HL-60/S4 treated with phorbol 12-myristate 13-acetate at 8.2 ng/mL for 4 days and 3 days (cell line): ENCODE results near the gene HYCC1.

Experiments used
- in situ Hi-C: fragments of 300-500 bp; cut with MboI; formaldehyde crosslinking; loops from 2 replicates; pipeline ENCODE4 v1.15.0; 2022; ENCODE audit warnings: low sequenced_read_pairs

The HYCC1 gene

DNA sequence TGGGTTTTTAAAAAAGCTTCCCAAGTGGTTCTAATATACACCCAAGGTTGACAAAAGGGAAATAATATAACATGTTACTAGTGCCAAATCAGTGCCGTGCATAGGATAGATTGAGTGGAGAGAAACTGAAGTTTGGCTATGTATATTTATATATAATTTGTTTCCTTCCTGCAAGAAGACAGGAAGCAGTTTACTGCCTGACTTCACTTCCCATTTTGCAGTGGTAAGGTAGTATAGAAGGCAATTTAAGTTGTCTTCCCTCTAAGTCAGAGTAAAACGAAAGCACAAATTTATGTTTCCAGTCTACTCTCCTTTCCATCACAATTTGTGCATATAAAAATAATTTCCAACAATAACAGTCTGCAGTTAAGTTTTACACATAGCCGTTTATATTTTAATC lies 3.4 kb upstream of the HYCC1 start:
- in situ Hi-C loops, result no loop called here

DNA sequence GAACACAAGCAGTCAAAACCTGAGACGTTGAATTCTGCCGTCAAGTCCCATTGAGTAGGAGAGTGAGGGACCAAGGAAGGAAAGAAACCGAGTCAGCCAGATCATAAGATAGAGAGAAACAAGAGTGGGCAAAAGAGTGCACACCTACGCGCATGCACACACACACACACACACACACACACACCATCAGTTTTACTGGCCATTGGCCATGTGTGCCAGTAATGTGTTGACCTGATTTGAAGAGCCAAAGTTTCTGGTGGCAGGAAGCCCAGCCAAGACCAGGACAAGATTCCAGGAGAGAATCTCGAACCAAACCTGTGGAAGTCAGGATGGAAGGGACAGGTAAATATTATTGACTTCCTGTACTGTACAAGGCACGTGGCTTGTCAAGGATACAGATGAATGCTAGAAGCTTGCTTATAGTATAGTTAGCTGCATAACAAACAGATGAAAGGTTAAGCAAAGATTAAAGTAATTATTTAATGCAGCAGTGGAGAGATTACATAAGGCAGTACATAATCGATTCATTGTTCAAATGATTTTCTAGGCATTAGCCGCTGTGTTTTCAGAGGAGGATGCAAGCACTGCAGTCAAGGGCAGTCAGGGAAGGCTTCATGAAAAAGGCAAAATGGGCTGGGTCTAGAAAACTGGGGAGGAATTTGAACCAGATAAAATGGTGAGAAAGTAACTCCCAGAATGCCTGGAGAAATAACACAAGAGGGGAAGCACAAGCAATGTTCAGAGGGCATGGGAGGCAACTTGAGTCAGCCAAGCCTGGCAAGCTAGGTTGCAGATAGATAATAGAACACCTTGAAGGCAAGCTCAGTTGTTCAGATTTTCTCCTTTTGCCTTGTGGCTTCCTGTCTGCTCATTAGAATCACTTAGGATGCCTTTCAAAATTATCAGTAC lies 2.7 kb upstream of the HYCC1 start:
- in situ Hi-C loops, result no loop called here

DNA sequence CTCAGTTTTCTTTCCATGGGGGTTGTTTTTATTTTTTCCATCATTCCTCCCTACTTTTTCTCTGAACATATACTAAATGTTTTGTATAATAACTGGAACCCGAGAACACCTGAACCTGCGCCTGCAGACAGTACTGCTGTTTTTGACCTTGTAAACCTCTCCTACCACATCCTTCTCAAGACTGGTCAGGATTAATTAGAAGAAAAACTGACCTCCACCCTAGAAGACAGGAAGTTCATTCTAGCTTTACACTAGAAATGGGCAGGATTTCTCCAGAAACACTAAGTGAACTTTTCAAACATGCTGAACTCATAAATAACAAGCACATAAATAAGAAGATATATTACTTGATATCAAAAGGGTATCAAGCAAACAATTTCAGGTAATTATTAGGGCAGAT lies 751 bp upstream of the HYCC1 start:
- in situ Hi-C loops, result no loop called here

DNA sequence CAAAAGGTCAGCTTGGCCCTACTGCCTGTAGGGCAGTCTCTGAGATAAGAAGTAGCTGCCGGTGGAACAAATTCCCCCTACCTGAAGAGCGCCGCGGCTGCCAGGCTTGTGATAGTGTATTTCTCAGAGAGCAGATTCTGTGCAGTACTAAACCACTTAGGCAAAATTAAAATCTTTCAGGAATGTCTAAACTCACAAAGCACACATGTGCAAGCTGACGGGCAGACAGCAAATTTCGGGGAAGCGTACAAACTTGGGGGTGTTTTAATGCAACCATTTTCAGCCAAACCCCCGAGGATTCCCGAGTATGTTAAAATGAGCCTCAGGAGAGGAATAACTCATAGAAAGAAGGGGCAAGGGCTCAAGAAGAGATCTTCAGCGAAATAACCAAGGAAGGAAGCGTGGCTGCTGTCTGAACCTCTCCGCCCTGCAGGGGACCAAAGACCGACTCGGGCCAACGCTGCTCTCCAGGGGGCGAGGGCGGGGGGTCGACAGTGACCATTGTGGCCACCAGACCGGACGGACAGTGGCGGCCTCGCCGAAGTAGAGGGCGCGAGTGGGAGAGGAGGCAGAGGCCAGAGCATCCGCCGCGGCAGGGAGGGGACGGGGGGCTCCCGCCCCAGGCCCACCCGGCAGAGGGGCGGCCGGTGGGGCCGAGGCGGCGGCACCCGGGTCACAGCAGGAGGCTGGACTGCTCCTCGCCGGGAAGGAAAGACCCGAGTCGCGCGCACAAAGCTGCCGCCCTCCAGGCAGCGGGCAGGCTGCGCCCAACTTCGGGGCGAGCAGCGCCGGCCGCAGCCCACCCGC lies 819 bp downstream of the HYCC1 start:
- in situ Hi-C loops, result no loop called here

DNA sequence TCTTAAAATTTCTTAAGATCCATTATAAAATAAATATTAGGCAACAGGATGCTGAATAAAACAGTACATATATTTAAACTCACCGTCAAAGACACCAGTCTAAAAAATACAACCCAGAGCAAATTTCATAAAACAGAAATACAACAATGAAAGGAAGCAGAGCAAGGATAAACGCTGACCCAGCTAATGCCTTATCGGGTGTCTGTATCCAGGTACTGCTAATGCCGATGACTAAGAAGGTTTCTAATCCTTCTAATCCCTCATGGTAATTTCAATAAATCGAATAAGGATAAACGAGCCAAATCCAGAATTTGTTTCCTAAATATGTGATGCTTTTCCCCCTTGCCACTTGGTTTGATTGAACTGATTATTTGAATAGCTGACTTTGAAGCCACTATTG lies 1.7 kb downstream of the HYCC1 start:
- in situ Hi-C loops, result no loop called here

DNA sequence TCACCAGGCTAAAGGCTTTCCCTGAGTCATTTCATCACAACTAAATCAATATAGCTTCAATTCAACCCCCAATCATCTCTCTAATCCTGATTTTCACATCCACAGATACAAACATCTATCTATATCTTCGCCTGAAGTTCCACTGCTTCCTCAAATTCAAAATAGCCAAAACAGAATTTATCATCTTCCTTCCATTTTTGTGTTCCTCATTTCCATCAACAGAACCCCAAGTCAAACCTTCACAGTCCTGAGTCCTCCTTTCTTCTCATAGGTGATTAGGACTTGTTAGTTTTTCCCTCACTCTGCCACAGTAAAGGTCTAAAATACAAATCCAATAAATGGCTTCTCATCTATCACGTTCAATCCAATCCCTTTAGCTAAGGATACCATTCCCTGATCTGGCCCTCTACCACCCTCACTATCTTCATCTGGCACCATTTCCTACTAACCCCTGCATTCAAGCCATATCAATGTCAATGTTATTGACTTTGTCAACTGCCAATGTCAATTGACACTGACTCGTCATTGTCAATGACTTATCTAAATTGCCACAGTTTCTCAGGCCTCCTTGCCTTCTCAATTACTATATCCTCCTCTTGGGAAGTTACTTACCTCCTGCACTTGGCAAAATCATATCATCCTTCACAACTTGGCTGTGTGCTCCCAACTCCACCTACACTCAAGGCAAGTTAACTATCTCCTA lies 2.6 kb downstream of the HYCC1 start:
- in situ Hi-C loops, result no loop called here

DNA sequence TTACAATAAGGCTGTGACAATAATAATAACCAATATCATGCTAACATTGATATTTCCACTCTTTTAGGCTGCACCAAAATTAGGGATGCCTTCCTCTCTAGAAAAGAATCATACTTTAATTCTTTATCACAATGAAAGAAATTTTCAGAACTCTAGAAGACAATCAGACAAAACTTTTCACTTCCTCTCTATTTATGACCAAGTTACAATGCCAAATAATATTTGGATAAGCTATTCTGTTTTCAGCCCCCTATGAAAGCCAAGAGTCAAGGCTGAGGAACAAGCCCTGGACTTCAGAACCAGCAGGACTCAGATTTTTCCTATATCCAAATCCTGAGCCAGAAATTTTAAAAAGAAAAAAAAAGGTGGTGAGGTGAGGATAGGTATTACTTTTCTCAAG lies 4.6 kb downstream of the HYCC1 start:
- in situ Hi-C loops, result no loop called here

DNA sequence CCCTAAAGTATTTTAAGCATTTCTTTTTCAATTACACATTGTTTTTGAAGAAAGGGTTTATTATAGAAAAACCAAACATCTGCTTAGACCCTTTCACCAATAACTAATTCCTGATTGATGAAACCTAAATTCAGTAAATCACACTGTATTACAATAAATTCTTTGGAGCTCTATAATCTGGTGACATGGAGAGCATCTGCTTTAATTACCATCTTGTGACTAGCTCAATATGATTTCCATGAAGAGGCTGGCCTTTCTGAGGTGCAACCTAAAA lies 9.7 kb downstream of the HYCC1 start:
- in situ Hi-C loops, result no loop called here

DNA sequence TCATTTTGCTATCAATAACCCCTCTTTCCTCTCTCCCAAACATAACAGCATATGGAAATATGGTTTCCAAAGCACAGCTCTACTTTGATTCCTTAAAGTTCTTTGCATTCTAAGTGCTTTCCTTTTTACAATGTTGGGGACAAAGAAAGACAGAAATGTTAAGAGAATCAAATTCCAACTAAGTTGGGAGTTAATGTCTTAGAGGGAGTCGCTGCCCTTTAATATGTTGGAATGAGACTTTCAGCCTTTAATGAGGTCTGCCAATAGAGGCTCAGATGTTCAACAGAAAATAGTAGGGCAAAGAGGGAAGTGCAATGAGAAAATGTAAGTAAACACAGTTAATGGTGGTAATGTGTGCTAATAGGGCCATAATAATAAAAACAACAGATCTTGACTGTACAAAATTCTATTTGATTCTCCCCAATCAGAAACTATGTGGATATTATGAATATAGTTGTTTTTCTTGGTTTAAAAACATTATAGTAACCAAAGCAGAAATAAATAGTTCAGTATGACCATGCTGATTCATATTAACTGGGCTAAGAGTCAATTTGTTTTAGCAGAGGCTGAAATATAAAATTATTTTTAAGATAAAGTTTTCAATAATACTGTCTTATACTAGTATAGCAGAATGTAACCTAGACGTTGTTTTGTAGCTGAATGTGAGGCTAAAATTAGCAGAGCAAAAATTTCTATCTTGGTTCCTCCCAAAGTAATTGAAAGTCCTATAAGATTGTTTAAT lies 10.3 kb downstream of the HYCC1 start:
- in situ Hi-C loops, result no loop called here

DNA sequence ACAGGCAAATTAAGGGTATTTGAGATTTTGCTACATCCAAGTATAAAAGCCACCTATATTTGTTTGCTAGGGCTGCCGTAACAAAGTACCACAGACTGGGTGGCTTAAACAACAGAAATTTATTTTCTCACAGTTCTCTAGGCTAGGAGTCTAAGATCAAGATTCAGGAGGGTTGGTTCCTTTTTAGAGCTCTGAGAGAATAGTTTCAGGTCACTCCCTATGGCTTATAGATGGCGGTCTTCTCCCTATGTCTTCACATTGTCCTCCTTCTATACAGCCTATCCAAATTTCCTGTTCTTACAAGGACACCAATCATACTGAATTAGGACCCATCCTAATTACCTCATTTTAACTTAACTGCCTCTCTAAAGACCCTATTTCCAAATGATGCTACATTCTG lies 11.2 kb downstream of the HYCC1 start:
- in situ Hi-C loops, result no loop called here

DNA sequence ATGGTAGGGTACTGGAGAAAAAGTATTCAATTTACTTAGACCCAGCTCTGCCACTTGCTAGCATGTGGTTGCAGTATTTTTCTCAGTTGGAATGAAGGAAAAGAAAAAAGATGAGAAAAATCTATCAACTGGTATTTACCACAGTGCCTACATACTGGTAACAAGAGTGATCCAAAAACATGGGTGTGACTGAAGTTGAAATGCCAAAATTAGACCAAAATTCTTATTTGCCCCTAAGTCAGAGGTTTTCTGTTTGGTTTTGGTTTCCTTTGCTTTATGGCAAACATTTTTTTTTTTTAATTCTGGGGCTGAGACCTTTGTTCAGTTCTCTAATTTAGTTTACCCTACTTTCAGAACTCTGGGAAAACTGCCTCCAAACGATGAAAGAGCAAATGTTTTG lies 12.3 kb downstream of the HYCC1 start:
- in situ Hi-C loops, result no loop called here

DNA sequence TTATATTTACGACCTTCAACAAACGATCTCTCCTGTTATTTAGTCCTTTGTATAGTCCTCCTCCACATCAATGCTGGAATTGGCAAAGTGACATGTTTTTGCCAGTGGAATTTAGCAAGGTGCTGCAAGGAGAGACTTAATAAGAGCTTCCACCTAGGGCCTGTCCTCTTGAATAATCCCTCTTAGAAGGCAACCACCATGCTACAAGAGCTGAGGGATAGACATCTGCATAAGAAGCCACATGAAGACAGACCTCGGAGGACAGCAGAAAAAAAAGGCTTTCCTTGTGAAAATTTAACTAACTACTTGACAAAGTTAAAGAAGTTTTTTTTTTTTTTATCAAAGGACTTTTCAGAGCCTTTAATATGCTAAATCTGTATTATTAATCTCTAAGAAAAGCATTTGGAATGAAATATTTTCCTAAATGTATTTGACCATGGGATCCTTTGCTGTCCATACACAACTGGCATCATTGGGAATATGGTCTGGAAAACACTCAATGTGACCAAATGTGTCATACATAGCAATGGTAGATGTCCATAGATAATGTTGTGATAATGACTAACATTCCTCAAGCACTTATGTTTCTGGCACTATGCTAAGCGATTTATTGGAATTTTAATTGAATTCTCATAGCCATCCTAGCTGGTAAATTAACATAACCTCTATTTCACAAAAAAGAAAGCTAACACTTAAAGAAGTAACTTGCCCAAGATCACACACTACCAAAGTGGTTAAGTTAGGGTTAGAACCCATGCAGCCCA lies 13.2 kb downstream of the HYCC1 start:
- in situ Hi-C loops, result no loop called here

DNA sequence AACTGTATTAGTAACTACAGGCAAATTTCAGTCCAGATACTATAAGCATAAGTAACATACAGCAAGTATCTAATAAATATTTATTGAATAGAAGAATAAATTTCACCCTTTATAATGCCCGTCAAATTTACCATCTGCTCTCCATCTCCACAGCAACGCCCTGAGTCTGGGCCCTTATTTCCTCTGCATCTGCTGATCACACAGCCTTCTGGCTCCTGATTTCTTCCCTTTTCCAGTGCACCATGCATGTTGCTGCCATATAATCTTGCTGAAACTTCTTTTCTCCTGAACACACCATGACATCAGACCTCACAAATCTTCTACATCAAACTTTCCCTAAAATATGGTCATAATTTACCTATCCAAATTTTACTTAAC lies 15.4 kb downstream of the HYCC1 start:
- in situ Hi-C loops, result no loop called here

DNA sequence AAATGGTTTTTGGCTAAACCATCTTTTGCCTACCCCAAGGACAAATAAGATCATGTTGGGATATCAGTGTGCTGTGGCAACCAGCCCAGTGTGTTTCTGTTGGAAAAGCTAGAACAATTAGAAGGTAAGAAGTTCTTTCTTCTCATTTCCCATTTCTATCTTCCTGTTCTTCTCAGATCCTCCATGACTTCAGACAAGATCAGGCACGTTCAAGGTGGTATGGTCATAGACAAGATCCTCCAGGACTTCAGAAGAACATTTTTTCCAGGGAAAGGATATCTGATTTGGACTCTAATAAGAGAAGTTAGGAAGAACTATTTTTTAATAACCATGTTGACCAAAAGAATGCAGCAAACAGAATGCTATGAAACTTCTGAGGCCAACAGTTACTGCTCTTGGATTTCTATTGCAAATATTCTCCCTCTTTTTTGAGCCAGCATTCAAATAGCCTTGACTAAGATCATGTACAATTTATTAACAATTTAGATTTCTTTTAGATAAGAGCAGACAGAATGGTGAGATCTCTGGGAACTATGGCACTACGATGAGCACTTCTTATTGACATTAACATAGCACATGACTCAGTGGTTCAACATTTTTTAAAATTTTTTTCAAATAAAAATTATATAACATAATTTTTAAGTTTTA lies 15.9 kb downstream of the HYCC1 start:
- in situ Hi-C loops, result no loop called here

DNA sequence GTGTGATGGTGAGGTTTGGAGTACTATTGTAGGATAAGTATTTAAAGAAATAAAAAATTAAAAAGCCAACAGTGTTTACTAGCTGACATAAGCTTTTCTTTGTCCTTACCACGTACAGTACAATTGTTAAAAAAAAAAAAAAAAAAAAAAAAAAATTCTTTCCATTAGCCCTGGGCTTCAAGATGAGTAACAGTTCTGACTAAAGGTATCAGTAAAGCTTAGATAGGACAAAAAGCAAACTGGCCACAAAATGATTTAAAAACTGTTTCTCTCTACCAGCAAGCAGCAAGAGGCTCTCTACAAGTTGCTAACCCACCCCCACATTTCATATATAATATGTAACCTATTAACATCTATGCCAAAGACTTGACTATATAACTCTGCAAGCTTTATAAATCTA lies 17.5 kb downstream of the HYCC1 start:
- in situ Hi-C loops, result no loop called here

DNA sequence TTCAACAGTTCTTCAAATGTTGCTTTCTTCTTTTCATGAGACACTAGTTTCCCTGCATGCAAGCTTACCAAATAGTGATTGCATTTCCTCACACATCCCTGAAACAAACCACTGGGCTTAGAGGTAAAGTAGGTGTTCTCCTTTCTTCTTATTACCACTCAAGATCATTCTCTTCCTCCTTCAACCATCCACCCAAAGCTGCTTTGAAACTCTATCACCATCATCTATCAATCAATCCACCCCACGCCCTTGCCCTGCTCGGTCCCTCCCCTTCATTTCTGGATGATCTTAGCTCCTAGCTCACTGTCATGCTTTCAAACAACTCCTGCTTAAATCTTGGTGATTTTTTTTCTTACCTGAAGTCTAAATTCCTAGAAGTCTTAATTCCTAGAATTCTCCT lies 18.9 kb downstream of the HYCC1 start:
- in situ Hi-C loops, result no loop called here

DNA sequence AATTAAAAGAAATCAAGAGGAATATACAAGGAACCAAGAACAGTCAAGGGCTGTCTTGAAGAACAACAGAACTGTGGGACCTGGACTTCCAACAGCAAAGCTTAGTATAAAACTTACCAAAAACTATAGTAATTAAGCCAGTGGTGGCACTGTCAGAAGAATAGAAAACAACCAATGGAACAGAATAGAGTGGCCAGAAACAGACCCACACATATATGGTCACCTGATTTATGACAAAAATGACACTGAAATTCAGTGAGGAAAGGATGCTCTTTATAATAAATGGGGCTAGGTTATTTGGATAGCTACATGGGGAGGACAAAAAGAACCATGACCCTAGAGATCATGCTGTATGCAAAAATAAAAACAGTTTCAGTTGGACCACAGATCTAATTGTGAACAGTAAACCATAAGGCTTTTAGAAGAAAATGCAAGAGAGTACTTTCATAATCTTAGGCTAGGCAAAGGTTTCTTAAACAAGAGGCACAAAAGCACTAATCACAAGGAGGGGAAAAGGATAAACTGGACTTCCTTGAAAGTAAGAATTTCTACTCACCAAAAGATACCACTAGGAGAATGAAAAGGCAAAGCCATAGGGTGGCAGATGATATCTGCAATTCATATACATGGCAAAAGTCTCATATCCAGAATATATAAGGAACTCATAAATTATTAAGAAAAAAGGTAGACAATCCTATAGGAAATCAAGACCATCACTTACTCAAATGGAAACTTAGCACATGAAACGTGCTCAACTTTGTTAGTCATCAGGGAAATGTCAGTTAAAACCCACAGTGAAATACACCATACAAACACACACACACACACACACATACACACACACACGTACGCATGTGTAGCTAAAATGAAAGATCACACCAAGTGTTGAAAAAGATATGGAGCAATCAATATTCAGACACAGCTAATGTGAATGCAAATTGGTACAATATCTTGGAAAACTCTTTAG lies 20.8 kb downstream of the HYCC1 start:
- in situ Hi-C loops, result no loop called here

DNA sequence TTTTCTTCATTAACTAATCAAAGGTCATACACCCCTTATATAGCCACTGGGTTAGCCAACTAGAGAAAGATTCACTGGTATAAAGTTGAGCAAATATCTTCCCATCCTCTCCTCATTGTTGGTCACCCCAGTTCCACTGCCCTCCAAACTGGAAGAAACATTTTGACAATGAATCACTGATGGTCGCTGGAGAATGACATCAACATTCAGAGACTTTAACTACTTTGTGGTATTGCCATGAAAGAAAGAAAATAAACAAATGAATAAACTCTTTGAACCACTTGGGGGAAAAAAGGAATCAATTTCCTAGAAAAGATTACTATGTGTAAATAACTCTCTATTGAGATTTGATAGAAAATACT lies 23.4 kb downstream of the HYCC1 start:
- in situ Hi-C loops, result no loop called here
